GM19468 (cell line): ENCODE results near the gene NASP.

Experiments used
- ATAC-seq: cut with Tn5 transposase; IDR thresholded peaks from one replicate; pipeline ENCODE4 v1.9.1; 2021; ENCODE audit warnings: mild to moderate bottlenecking, moderate library complexity, moderate number of reproducible peaks; ENCODE audit not compliant: unreplicated experiment; ENCODE audit errors: extremely low read depth

The NASP gene

GRCh38 chr1:45658171-45658570, 74.3 kb downstream of the NASP start:
- no peak for ATAC-seq

GRCh38 chr1:45659222-45659621, 75.4 kb downstream of the NASP start:
- ATAC-seq: no peak

- ATAC-seq: no peak
Measured at GRCh38 chr1:45660336-45660735, 76.5 kb downstream of the NASP start.

GRCh38 chr1:45666836-45667235, 83.0 kb downstream of the NASP start:
- no peak for ATAC-seq

- ATAC-seq: no peak
Measured at GRCh38 chr1:45667321-45668111, 83.7 kb downstream of the NASP start.
